HG02981 (cell line): ENCODE results near the gene LSP1.

ENCODE experiments used
- ATAC-seq: cut with Tn5 transposase; IDR thresholded peaks from one replicate; pipeline ENCODE4 v1.9.1; 2021; ENCODE audit warnings: mild to moderate bottlenecking, moderate library complexity; ENCODE audit not compliant: unreplicated experiment

Gene LSP1

DNA sequence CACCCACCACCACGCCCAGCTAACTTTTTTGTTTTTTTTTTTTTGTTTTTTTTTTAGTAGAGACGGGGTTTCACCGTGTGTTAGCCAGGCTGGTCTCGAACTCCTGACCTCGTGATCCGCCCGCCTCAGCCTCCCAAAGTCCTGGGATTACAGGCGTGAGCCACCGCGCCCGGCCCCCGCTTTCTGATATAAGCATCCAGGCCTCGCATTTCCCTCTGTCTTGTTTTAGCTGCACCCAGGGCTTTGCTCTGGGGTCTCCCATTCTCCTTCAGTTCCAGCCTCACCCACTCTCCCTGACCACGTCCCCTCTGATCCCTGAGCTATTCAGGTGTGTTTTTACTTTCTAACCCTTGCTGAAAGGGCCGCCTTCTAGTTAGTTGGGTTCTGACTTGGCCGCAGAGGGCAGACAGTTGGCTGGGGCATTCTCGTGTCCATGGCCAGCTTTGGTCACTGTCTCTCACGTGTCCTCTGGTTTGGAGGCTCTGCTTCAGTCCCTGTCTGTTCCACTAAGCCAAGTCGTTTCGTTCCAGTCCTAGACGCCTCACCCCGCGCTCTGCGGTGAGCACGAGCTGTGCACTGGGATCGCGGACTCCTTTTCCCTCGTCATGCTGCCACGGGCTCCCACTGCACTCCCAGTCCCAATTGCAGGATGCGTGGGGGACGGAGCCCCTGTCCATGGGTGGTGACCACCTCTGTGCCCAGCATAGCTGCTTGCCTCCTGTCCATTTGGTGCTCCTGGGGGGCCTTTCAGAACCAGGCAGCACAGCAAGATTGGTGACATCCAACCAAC, 60.6 kb downstream of the LSP1 start:
- no peak for ATAC-seq

DNA sequence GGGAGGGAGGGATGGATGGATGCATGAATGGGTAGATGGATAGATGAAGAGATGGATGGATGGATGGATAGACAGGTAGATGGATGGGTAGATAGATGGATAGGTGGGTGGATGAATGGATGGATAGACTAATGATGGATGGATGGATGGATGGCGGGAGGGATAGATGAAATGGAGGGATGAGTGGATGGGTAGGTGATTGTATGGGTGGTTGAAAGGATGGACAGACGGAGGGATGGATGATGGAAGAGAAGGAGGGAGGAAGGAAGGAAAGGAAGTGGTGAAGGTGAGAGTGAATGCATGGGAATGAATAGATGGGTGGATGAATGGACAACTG, 62.9 kb downstream of the LSP1 start:
- no peak for ATAC-seq

DNA sequence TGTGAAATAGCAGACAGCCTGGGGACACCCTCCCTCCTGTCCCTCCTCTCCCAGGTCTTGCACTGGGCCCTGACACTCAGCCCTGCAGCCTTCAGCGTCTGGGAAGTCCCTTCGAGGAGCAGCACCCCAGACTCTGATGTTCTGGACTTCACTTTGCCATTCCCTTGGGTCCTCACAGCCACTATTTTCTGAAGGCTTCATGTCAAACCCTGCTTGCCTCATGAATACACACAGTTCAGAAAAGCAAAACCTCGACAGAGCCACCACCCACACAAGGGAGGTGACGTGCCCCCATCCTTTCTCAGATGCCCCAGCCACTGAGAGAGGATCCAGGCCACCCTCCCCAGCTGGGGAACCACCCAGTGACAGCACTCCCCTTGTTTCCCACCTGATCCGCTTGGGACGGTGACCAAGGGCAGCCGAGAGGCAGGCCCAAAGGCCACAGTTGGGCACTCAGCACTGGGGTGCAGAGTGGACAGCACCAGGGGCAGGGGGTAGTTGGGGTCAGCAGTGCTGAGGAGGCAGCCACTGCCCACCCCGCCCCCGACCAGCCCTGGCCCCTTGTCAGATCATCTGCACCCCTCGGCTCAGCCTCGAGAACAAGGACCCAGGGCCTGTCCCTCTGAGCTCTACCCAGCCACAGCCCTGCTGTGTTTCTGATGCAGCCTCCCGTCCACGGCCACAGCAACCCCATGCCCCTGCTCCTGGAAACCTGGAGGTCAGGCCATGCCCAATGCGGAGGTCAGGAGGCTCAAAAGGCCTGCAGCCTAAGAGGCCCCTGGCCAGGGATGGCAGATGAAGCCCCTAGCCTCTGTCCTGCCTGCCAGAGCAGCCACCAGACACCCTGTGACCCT, 63.5 kb downstream of the LSP1 start:
- ATAC-seq: no peak

DNA sequence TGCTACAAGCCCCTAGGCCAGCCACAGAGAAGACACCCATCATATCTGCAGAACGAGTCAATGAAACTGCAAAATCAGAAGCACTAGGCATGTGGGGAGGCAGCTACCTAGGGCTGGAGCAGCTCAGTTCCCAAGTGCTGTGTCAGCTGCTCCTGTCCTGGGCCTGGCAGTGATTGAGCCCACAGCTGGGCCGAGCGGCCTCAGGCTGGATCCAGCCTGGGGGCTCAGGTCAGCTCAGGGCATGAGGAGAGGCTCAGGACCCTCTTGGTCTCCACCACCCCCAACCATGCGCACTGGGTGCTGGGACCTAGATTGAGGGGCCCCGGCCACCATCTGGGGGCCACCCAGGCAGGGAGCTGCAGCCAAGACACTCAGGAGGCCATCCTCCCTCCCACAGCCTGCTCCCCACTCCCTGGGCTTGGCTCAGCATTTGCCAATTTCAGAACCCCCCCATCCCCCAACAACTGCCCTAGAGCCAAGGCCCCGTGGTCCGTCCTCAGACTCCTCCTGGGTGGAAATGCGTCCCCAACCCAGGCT, 64.2 kb downstream of the LSP1 start:
- ATAC-seq: no peak

DNA sequence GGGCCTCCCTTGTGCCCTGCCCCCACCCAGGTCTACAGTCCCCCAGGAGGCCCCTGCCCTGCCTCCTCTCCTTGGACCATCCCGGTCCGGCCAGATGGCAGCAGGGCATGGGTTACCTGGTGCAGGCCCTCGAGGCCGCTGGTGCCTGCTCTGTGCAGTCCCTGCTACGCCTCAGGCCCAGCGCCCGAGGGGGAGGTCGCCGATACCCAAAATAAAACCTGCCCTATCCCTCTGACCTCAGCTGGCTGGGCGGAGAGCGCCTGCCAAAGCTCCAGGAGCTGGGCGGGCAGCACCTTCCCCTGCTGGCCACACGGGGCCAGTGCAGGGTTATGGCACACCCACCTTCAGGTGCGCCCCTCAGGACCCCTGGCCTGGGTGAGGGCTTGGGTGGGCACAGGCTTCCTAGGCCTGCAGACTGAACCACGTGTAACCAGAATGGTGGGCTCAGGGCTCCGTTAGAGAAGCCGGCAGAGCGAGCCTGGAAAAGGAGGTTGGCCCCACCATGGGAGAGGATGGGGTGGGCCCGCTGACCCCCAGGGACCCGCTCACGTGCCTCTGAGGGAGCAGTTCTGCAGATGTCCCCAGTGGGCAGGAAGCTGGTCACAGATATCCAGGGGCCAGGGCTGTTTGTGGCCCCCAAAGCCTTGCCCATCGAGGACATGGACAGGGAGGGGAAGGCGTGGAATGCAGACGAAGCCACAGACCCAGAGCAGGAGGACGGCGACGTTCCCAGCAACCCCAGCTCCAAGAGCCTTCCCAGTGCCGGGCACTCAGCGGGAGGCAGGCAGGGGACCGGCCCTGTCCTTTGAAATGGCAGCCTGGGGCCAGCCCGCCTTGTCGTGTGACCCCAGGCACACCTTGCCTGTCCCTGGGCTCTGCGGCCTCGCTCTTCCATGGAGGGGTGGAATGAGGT, 64.9 kb downstream of the LSP1 start:
- ATAC-seq: no peak

DNA sequence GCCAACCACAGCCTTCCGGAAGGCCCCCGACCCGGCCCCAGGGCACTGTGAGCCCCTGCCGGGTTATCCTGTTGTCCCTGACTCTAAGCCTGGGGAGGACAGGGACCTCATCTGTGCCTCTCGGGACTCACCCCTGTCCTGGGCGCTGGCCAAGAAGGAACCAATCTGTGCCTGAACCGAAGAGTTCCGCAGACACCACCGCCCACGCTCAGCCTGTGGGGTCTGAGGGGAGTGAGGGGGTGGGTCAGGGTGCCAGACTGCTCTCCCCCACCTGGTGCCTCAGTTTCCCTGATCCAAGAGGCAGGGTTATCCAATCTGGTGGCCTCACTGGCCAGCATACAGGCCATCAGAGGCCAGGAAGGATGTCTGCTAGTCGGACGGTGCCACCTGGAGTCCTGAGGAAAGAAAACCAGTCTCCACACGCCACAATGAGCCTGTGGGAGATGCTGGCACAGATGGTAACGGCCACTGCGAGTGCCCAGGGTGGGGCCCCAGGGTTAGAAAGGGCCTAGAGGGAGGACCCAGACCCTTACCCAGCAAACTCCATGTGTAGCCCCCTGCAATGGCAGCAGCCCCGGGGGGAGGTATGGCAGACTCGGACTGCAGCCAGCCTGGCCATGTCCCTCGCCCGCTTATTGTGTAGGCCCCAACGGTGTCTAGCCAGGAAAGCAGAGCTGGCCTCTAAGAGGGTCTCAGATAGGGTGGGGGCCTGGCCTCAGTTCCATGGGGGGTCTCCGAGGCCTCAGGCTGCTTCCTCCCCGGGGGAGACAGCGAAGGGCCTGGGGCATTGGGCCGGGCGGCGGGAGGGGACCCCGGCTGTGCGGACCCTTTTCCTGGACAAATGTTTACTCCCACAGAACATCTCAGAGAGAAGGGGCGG, 65.8 kb downstream of the LSP1 start:
- no peak for ATAC-seq

DNA sequence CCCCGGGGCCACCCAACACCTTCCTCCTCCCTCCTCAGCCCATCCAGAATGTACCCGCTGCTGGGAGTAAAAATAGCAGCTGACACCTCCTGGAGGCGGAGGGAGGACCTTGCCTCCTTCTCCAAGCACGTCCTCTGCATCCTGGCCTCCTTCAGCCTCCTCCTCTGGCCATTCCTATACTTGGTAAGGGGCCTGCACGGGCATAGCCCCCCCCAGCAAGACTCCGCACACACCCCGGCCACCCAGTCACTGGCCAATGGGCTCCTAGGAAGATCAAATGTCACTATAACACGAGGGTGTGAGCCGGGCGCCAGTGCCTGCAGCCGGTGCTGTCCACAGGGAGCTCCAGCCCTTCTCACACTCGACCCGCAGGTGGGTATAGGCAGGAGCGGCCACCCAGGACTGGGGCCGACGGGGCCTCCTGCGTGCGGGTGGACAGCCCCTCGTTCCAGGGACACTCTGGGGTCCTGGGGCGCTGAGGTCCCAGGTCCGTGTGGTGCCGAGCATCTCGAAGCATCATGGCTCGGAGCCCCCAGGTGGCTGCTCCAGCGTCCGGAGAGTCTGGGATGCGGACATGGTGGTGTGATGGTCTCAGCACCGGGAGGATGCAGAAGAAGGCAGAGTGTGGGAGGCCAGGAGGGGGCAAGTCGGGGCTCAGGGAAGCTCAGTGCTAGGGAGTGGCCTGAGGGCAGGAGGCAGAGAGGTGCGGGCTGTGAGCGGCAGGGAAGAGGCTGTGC, 66.7 kb downstream of the LSP1 start, which contains the start of gene TNNT3:
Gene TNNT3 (plus strand): TSS at position 313 of the 737 bp plus-strand sequence. CDS start 3,172 bp downstream, outside the sequence.
- no peak for ATAC-seq

DNA sequence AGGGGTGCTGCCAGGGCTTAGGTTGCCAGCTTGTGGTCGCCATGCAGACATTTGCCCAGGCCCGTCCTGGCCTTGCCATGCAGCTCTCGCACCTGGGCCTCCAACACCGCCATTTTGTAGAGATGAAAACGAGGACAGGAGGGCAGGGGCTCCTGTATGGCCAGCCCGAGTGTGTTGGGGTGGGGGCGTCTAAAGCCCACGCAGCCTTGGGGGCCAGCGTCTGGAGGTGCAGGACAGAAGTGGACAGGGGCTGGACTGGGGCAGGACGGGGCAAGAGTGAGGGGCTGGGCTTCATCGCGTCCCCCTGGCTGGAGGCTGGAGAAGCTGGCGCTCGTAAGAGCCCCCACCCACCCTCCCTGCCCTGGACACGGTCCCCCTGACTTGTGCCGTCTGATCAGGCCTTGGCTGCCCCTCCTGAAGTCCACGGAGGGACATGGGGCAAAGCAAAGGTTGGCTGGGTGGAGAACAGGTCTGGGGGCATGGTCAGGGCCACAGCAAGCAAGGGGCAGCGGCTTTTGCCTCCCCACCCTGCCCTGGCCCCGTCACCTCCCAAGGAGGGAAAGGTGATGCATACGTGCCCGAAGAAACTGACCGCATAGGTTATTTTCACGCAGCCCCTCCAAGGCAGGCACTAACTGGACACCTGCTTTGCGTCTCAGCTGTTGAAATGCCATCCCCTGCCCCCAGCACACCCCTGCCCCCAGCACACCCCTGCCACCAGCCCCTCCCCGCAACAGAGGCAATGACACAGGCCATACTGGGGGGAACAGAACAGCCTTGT, 67.4 kb downstream of the LSP1 start:
- ATAC-seq: no peak

DNA sequence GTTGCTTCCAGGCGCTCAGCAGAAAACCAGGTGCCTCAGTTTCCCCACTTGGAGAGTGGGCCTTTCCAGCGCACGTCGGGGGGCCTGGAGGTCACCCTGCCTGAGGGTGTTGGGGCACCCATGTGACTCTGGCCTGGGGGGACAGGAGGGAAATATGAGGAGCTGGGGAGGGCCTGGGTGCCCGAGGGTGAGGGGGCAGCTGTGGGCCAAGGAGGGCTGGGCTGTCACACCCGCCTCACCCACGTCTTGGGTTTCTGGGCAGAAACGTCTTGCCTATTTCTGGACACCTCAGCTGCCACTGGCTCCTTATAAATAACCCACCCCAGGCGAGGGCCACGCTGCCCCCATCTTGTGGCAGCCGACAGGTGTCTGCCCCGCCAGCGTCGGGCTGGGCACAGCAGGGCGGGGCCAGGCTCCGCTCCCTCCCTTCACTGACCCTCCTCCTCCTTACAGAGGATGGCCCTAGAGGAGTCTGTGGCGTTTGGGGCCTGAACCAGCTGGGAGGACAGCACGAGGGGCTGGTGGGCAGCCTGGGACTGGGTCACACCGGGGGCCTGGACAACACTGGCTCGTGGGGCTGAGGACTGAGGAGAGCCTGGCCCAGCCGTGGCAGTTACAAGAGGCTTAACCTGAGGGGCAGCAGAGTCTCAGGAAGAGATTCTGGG, 68.2 kb downstream of the LSP1 start:
- no peak for ATAC-seq

DNA sequence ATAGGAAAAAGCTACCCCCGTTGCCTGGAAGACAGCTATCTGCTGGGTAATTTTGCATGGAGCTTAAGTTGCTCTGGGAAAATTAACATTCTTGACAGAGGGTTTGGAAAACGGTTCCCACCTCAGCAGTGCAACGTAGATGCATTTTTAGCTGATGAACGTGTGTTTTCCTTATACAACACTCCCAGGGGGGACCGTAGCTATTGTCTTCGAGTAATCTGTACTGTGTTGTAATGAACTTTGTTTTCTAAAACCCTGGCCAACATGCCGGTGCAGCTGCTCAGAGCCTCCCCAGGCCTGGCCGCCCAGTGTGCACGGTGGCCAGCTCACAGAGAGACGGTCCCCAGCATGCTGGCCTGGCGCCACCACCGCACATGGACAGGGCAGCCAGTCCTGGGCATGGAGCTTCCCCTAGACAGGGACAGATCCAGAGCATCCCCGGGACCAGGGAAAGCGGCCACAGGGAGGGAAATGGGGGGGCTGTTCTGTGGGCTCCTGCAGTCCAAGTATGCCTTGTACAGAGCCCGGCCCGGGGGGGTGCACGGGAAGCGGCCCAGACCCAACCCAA, 68.8 kb downstream of the LSP1 start:
- no peak for ATAC-seq

DNA sequence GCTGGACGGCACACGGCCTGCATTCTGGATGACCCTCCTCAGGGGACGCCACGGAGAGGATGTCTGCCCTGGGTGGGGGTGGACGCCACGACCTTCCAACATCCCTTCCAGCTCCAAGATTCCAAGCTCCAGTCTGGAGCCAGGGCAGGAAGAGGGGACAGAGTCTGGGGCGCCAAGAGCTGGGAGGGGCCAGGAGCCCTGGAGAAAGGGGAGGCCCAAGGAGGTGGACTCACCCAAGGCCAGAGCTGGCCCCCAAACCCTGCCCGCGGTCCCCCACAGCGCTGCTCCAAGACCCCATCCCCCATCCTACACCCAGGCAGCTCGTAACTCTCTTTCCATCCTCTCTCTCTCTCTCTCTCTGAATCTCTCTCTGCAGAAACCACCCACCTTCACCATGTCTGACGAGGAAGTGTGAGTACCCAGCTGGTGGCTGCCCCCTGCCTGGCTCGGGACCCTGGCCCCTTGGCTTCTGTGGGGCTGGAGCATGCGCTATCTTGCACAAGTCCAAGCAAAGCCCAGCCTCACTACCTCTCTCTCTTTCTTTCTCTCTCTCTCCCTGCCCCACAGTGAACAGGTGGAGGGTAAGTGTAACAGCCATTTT, 69.7 kb downstream of the LSP1 start:
- ATAC-seq: no peak

DNA sequence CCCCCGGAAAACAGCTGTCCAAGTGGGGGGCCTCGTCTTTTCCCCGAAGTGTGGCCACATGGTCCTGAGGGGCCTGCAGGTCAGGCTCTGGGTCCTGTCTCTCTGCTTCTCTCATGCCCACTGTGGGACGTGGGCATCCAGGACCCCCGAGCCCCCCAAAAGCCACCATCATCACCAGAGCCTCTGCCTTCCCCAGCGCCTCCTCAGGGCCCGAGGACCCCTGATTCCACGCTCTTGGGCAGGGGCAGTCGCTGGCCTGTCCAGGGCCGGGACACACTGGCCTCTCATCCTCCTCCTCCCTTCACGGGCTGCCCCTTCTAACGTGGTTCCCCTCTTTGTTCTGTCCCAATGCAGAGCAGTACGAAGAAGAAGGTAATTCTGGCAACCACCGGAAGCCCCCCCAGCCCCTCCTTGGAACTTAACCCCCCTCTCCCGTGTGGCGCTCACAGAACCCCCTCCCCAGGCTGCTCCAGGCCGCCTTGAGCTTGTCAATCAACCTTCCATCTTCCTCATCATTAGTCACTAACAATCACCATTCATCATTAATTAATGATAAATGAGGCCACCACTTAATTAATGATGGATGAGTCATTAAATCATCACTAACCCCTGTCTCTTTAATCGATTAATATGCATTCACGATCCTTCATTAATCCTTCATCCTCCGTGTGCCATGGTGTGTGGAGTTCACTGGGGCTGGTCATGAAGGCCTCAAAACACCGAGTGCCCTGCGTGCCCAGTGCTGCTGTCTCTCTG, 70.5 kb downstream of the LSP1 start:
- no peak for ATAC-seq

DNA sequence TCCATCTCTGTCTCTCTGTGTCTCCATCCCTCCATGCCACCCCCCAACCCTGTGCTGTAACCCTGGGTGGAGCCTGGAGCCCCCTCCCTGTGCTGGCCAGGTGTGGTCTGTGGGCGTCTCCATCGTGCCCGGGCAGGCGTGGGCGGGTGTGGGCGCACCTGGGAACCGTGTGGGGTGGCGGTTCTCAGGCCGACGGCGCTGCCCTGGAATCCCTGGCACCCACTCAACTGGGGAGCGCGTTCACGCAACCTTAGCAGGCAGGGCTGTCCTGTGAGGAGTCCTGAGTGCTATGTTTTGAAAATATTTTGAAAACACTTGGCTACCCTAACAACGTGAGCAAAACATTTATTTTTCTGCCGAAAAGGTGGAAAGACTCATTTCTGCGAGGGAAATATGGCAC, 71.3 kb downstream of the LSP1 start:
- ATAC-seq: no peak

DNA sequence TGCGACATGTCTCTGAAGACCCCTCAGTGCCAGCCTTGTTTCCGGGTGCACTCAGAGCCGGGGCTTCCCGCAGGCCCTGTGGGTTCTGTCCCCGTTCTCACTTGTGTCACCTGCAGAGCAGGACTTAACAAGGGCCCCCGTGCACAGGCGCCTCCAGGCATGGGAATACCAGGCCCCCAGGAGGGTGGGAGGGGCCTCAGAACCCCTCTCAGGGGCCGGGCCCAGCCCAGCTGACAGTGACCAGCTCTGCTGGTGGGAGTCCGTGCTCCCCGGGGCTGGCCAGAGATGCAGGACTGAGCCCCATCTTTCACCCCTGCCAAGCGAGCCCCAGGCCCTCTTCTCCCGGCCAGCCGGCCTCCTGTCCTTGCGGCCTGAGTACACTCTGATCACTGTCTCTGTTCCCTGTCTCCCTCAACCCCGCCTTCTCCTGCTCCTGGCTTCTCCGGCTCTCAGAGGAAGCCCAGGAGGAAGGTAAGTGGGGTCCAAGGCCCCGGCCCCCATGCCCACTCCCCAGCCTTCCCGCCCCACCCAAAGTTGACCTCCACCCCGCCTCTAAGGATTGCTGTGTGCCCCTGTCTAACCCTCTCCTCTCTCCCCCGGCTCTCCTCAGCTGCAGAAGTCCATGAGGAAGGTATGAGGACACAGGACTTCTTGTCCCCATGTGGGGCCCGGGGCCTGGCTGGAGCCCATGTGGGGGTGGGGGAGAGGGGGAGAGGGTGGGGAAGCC, 71.9 kb downstream of the LSP1 start:
- no peak for ATAC-seq

DNA sequence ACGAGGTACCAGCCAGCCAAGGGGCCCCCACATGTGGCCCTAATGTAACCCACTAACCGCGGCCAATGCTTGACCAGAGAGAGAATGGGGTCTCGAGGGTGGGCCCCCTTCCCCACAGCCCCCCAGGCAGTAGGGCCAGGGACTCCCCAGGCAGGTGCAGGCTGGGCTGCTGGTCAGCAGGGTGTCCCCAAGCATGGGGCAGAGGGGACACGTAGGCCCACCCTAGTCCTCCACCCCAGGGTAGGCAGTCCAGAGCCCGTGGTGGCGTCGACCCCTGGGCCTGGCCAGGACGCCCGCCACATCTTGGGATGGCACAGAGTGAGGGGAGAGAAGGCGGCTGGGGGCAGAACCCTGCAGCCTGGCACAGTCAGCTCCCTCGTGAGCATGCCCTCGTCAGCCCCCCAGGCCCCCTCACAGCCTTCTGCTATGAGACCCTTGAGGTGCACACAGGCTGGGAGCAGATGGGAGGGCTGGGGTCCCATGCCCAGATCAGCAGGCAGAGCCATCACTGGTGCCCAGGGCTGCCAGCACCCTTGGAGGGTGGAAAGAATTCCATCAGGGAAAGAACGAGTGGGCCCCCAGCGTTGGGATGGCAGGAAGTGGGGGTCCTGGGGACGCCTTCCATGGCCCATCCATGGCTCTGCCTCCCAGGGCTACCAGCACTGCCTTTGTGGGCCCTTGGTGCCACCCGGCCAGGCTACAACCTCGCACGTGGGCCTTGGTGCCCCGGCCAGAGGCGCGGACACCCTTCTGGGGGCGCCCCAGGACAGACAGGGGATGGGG, 72.7 kb downstream of the LSP1 start:
- no peak for ATAC-seq
